Prostate gland (tissue), 2 donors: ENCODE data around the gene KRT26.

ENCODE experiments used
- CTCF ChIP-seq, 4 experiments: fragments of 200-600 bp in 2 of 4; fragments of 450-650 bp in 2 of 4; sonication (generic) in 2 of 4; IDR thresholded peaks; 1 replicate in 3 of 4; 2 replicates in 1 of 4; pipeline ENCODE4 v1.5.1; 2016 to 2019; ENCODE audit warnings: antibody characterized with exemption in 4 of 4, mild to moderate bottlenecking in 2 of 4, moderate library complexity in 2 of 4
- POLR2A ChIP-seq: fragments of 450-650 bp; IDR thresholded peaks from one replicate; pipeline ENCODE4 v1.6.1; 2016; ENCODE audit warnings: antibody characterized with exemption, mild to moderate bottlenecking
- POLR2AphosphoS5 ChIP-seq: sonication (generic); formaldehyde crosslinking; IDR thresholded peaks from one replicate; pipeline ENCODE4 v1.6.1; 2017; ENCODE audit warnings: antibody characterized with exemption

GRCh38 chr17:40796846-40797245 lies 24.8 kb upstream of the KRT26 start:
- TF ChIP-seq CTCF (IDR thresholded peaks at IDR 0.05) (no peak), POLR2A (no peak), POLR2AphosphoS5 (no peak)
